ENCODE results near the gene AUTS2.

- no peak for TF ChIP-seq CTCF (IDR thresholded peaks at IDR 0.05)
- no peak for TF ChIP-seq POLR2AphosphoS5 (IDR thresholded peaks at IDR 0.05)
- TF ChIP-seq POLR2A (IDR thresholded peaks at IDR 0.05), result no peak
Measured at GRCh38 chr7:69633122-69633831, 35.0 kb downstream of the AUTS2 start.

All from breast epithelium (tissue), 3 donors.